ENCODE results near the gene MTMR10. TPM values are rescaled to one million over a fixed set of nuclear protein-coding genes. Genes with fewer than 3 reads are reported as not detected.

Gene MTMR10
- total RNA-seq, 1 experiment from 2014 or later = 23.2 TPM

DNA sequence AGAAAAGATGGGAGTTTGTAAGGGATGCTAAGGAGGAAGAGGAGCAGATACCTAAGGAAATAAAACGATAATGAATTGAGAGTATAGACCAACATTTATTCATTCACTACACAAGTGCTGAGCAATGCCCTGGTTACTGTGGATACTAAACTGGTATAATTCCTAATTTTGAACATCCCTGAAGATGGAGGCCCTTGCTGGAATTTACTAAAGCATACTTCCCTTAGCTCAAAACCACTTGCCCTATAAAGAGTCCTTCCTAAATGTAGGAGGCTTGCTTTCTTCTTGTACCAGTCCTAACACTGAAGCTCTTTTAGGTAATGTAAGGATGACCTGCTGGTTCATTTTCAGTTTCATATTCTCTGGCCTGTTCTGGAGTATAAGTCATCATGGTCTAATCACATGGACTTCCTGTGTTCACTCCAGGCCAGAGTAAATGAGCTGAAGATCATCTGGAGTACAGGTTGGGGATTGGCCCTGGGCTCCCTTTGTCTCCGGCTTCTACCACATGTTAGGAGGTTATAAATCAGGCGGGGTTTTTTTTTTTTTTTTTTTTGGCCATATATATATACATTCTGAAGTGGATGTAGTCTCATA lies 40.1 kb upstream of the MTMR10 start:
- Histone ChIP-seq H4K8ac (replicated peaks; ENCODE audit: insufficient read length, low read depth, low read length) (no peak overlapping the region), H3K4me2 (ENCODE audit: insufficient read depth, insufficient read length, low read length) (no peak overlapping the region), H3K9ac (ENCODE audit: extremely low read depth, insufficient read length, low read length) (no peak overlapping the region), H2BK15ac (ENCODE audit: low read depth, low read length) (no peak overlapping the region), H3K14ac (ENCODE audit: insufficient read depth, low read length) (no peak overlapping the region), H2BK12ac (ENCODE audit: insufficient read length, low read depth, low read length) (no peak overlapping the region), H3K18ac (ENCODE audit: insufficient read length, low read depth, low read length) (no peak overlapping the region), H2BK5ac (ENCODE audit: insufficient read length, low read length) (no peak overlapping the region), H3K27me3 (ENCODE audit: insufficient read depth, low read length) (no peaks in the 10 kb centered on the region), H3K79me1 (ENCODE audit: insufficient read depth, low read depth, low read length, poor library complexity, severe bottlenecking) (no peaks in the 10 kb centered on the region), H2BK20ac (ENCODE audit: low read depth, low read length, poor library complexity, severe bottlenecking) (no peak overlapping the region), H4K91ac (ENCODE audit: insufficient read length, low read depth, low read length) (no peak overlapping the region), H3K9me3 (ENCODE audit: control insufficient read depth, low read depth, low read length) (no peaks in the 10 kb centered on the region), H3K56ac (ENCODE audit: insufficient read length, low read depth, low read length) (no peak overlapping the region), H4K20me1 (ENCODE audit: control insufficient read depth, insufficient read depth, insufficient read length) (no peaks in the 10 kb centered on the region), H3K4me1 (ENCODE audit: insufficient read depth, low read length) (no peaks in the 10 kb centered on the region), H3K27ac (ENCODE audit: insufficient read length, low read depth, low read length) (no peak overlapping the region), H3K4ac (ENCODE audit: low read depth, low read length) (no peak overlapping the region), H2AK5ac (ENCODE audit: insufficient read length, low read length) (no peak overlapping the region), H4K5ac (ENCODE audit: insufficient read length, low read depth, low read length) (no peak overlapping the region), H2AFZ (ENCODE audit: low read length) (no peak overlapping the region), H2BK120ac (ENCODE audit: low read depth, low read length, poor library complexity, severe bottlenecking) (no peak overlapping the region), H3T11ph (ENCODE audit: low read length) (no peak overlapping the region), H3K79me2 (ENCODE audit: insufficient read depth, low read length) (no peaks in the 10 kb centered on the region), H3K23ac (ENCODE audit: insufficient read length, low read depth, low read length) (no peak overlapping the region), H3K23me2 (ENCODE audit: insufficient read length, low read depth, low read length, poor library complexity, severe bottlenecking) (peaks cover 3% of the 10 kb centered on the region)
- DNase-seq = no peak
- Mint-ChIP-seq H3K27ac (no peak overlapping the region), H3K4me3 (no peak overlapping the region), H3K36me3 (ENCODE audit: insufficient read depth in 1 of 3, low read depth in 3 of 3) (no peaks in the 10 kb centered on the region), H3K27me3 (ENCODE audit: low read depth) (no peaks in the 10 kb centered on the region), H3K4me1 (peaks cover 13% of the 10 kb centered on the region in 2 experiments), H3K9me3 (no peaks in the 10 kb centered on the region)
- 100% methylated on average over 1 of the region's 3 CpGs for WGBS (ENCODE audit: extremely low coverage, insufficient read length, low lambda C conversion rate)
- TF ChIP-seq, protein P1, sequence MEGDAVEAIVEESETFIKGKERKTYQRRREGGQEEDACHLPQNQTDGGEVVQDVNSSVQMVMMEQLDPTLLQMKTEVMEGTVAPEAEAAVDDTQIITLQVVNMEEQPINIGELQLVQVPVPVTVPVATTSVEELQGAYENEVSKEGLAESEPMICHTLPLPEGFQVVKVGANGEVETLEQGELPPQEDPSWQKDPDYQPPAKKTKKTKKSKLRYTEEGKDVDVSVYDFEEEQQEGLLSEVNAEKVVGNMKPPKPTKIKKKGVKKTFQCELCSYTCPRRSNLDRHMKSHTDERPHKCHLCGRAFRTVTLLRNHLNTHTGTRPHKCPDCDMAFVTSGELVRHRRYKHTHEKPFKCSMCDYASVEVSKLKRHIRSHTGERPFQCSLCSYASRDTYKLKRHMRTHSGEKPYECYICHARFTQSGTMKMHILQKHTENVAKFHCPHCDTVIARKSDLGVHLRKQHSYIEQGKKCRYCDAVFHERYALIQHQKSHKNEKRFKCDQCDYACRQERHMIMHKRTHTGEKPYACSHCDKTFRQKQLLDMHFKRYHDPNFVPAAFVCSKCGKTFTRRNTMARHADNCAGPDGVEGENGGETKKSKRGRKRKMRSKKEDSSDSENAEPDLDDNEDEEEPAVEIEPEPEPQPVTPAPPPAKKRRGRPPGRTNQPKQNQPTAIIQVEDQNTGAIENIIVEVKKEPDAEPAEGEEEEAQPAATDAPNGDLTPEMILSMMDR (conservative IDR thresholded peaks at IDR 0.05) = no peak

All from H9 (cell line).